Stimulated activated CD8-positive, alpha-beta memory T cell treated with anti-CD3 and anti-CD28 coated beads, Interleukin-12 subunit alpha, Interleukin-12 subunit beta, amount 100 ng/mL, for 4 hours (primary cell): Measurements from ENCODE around the gene RYR2.
"Not testable (repeated sequence)": the region's sequence is repeated elsewhere in the genome, so short reads cannot be mapped to it uniquely, and the experiment has no call there.

Experiments used
- DNase-seq: peaks from one replicate; pipeline ENCODE4 v3.0.0-alpha.2; 2020; ENCODE audit warnings: low read depth

Gene RYR2

DNA sequence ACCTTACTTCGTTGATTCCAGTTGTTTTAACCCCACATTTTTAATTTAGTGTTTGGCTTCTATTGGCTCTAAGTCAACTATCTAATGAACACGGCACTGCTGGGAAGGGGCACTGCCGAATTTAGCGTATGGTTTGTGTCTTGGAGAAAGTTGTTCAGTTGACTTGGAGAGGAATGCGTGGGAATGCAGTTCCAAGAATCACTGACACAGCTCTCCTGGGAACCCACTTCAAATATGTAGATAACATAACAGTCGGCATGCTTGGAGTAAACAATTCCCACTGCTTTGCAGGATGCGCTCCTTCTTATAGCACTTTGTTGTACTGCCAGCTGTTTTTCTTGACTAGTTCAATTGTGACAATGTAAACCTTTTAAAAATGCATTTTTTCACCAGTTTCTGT, 104.3 kb downstream of the RYR2 start:
- DNase-seq: no peak

DNA sequence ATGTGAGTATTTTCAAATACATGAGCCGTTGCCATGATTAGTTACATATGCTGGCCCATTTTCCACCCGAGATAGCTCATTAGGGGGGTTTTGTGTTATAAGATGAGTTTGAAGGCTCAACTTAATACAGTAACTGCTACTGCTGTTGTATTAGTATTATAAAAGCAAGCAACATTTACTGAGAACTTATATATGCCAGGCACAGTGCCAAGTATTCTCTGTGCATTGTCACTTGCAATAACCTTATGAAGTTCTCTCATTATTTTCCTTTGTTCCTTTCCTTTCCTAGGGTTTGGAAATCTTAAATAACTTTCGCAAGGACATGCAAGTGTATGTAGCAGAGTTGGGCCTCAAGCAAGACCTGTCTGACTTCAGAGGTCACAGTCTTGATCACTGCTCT, 107.9 kb downstream of the RYR2 start:
- no peak for DNase-seq

DNA sequence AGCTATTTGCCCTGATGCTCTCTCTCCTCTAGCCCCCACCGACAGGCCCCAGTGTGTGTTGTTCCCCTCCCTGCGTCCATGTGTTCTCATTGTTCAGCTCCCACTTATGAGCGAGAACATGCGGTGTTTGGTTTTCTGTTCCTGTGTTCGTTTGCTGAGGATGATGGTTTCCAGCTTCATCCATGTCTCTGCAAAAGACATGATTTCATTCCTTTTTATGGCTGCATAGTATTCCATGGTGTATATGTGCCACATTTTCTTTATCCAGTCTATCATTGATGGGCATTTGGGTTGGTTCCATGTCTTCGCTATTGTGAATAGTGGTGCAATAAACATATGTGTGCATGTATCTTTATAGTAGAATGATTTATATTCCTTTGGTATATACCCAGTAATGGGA, 110.0 kb downstream of the RYR2 start:
- DNase-seq: not testable (repeated sequence)

DNA sequence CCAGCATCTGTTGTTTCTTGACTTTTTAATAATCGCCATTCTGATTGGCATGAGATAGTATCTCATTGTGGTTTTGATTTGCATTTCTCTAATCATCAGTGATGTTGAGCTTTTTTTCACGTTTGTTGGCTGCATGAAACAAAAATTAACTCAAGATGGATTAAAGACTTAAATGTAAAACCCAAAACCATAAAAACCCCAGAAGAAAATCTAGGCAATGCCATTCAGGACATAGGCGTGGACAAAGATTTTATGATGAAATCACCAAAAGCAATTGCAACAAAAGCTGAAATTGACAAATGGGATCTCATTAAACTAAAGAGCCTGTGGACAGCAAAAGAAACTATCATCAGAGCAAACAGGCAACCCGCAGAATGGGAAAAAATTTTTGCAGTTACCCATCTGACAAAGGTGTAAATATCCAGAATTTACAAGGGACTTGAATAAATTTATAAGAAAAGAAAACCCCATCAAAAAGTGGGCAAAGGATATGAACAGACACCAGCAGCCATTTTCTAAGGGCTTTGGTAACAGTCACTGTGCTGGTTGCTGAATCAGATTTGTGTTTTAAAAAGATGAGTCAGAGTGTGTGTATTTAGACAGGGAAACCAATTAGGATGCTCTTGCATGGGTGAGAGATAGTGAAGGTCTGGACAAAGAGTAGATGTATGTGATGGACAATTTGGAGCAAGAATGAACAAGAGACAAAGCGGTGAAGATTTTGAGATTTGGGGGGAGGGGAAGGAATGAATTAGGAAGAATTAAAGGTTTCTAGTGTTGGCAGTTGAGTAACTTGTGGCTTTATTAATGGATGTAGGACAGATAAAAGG, 110.7 kb downstream of the RYR2 start:
- no peak for DNase-seq

DNA sequence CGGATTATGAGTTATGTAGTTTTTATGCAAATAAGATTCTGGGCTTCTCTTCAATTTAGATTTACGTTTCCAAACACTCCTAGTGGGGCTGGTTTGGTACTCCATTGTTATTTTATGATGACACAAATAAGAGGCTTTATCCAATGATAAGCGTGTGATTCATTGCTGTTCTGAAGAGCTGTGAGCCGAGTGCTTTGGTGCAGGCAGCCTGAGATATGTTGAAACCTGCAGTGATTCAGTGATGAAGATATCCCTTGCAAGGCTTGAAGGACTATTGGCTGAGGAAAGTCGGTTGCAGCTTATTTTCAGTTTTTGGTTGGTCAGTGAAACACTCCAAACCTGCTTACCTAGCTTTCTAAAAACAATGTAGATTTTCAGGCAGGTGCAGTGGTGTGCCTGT, 112.2 kb downstream of the RYR2 start:
- DNase-seq: no peak

DNA sequence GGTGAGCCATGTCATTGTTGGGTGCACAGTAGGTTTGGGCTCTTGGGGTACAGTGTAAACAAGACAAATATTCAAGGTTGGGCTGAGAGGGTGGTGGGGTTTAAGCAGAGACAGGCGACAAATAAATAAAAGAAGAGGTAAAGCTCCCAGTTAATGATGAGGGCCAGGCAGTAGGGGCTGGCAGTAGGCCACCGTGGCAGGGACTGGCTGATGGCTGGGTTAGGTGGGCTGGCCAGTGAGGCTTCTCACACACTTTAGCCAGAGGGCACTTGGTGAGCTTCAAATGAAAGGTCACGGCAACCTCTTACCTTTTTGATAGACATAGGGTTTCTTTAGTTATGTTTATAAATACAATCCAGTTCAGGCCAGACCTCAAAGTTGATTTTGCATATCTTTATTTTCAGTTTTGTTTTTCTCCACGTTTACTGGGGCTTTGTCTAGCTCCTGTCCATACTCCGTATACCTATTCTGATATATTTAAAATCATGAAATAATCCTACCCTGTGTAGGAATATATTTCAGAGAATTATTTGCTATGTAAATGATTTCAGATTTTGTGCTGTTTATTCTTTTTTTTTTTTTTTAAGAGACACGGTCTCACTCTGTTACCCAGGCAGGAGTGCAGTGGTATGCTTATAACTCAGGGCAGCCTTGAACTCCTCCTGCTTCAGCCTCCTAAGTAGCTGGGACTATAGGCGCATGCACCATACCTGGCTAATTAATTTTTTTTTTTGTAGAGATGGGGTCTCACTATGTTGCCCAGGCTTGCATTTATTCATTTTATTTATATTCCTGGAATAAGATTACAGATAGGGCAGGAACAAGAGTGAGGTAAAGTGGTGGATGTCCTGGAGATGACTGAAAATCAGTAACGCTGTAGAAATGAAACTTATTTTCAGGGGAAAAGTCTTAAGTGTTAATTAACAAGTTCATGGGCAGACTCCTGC, 122.7 kb downstream of the RYR2 start:
- DNase-seq: no peak

DNA sequence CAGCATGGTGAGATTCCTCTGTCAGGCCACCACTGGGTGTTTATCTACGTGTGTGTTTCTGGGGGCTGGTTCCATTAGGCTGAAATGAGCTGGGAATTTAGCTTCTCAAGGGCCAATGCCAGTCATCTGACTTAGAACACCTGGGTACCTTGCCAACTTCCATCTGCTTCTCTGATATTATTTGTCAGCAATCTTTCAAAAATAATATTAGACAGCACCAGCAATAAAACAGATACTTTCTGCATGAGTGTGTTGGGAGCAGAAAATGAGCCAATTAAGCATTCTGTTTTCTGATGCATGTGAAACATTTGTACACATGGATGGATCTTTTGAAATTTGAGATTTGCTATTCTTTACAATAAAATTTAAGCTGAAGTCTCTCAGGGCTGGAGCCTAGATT, 124.1 kb downstream of the RYR2 start:
- no peak for DNase-seq

DNA sequence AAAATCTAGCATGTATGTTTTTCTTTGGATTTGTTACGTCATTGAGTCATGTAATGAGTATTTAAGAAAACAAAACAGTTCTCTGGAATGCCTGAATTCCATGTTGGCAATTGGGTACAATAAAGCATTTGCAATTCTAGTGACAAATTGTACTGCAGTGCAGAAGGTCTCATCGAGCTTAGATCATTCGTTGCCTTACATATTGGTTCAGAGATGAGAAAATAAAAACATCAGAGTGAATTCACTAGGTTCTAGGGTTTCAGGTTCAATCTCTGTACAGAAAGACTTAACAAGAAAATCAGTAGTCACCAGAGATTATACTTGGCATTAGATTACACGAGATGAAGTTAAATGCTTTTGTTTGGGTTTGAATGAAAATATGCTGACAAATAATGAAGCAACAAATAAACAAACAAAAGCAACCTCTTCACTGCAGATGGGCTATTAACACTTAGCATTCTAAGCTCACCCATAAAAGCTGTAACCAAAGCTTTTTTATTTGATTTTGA, 124.7 kb downstream of the RYR2 start:
- DNase-seq: no peak

DNA sequence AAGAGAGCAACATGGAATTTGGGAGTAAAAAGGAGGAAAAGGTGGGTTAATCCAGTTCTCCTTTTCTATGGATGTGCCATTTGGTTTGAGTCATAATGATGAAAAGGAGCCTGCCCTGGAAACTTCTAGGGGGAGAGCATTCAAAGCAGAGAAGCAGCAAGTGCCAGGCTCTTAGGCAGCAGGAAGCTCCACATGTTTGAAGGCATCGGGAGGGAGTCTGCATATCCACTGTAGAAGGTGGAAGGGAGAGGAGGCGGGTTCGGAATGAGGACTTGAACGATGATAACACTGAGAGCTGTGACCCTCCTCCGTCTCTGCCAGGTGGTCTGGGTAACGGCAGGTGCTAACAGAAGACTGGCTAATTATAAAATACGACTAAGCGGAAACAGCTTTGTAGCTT, 128.2 kb downstream of the RYR2 start:
- no peak for DNase-seq

DNA sequence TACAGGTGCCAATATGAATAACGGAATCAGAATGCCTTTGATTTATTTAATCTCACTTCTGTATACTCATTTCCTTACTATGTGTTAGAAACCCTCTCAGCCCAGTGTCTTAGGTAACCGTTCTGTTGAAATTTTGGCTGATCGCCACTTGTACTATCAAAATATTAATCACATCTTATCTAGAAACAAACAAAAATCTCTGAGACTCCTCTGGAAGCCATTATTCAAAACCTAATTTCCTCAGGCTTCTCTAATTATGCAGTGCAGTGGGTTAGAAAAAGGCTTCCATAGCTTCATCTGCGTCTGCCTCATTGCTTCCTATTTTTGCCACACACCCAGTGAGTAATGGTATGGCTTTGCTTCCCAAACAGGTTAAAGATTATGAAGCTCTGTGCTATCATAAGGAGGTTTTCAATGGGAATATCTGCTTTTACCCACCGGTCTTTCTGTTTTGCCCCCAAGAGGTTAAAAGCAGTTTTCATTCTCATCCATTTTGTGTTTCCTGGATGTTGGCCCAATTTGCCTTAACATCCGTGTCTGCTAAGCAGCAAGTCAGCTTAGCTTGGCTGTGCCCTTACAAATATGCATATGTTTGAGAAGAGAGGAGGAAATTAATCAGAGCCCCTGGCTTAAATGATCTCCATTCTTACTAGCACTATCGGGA, 129.6 kb downstream of the RYR2 start:
- DNase-seq: no peak

DNA sequence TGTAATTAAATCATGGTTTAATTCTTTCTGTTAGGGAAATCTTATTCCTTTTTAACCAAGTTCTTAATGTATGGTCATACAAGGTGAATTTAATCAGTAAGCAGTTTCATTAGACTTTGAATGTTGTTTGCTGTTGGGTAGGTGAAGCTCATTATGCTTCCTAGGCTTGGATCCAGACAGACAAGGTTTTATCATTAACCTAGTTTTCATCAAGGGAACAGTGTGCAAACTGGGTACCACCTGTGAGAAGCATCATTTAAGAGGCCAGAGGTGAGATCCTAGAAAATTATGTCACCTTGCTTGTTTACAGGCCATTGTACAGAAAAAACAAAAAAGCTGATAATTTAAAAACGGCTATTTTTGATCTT, 130.1 kb downstream of the RYR2 start:
- no peak for DNase-seq

DNA sequence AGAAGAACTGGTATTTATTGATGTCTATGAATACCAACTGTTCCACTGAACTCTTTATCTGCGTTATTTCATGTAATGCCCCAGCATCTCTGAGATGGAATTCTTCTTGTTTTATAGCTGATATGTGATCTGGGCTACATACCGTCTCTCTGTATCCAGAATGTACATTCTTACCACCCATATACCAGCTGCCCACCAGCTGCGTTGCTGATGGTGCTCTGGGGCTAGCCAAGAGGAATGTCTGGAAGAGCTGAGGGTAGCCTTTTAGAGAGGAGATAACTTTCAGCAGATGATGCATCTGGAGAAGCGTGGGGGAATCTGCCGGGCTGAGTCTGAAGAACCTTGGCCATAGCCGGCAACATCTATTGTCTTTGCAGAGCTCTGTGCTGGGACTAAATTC, 137.5 kb downstream of the RYR2 start:
- no peak for DNase-seq

DNA sequence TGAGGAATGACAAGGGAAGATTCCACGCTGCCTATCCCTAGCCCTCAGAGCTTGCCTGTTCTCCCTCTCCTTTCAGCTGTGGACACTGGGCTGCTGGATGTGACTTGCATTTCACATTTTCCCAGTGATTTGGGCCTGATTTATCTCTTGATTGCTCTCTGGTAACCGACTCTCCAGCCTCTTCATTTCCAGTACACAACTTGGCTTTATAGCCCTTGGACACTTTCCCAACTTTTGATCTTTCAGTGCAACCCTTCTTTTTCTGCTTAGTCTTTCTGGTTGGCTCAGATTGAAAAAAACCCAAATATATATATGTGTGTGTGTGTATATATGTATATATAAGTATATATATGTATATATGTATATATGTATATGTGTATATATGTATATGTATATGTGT, 138.3 kb downstream of the RYR2 start:
- no peak for DNase-seq

DNA sequence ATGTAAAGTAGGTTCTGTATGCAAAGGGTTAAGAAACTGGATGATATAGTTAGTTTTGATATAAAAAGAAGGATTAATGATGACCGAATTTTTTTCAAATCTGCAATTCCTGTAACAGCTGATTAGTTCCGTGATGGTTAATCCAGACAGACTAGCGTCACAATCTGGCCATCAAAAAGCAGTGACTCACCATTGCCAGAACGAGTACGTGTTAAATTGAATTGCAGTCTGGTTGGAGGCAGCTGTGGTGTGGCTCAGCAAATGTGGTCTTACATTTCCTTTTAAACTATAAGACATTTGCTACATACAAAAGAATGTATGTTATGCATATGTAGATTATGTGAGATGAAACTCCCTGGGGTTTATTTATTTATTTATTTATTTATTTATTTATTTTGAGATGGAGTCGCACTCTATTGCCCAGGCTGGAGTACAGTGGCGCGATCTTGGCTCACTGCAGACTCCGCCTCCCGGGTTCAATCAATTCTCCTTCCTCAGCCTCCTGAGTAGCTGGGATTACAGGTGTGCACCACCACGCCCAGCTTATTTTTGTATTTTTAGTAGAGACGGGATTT, 139.8 kb downstream of the RYR2 start:
- DNase-seq: no peak

DNA sequence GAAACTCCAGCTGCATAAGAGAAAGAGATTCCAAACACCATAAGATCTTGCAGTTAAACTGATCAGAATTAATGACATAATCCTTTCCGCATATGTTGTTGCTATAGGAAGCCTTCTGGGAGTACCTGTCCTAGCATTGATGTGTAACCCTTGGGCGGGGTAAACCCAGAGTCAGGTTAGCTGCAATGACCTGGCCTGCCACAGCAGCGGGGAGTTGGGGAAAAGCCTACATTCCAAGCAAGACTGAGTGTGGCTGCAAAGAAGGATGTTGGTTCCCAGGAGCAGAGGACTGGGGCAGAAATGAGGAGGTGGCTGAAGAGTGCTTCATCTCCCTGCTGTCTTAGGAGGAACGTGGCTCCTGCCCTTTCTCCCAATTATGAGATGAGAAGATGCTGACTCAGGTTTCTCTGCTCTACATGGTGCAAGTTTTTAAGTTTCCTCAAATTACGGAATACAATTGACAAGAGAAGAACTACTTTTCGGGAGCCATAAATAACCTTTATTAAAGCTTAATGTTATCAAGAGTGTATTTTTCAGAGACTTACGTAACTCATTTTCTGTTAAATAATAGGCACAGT, 142.1 kb downstream of the RYR2 start:
- no peak for DNase-seq

DNA sequence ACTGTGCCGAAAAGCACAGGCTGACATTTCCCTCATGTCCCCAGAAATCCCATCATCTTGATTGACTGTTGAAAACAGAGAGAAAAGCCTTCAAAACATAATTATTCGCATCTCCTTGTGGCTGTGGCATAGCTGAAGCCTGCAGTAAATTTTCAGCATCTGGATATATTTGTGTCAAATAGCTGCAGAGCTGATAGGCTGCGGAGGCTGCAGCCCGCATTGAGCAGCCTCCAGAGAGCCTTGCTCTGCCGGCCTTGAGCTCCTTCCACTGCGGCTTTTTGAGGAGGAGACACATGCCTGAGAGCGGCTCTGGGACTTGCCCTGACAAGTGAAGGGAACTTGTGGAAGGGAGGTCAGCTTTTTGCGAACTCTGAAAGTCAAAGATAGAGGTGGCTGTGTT, 144.7 kb downstream of the RYR2 start:
- DNase-seq: no peak

DNA sequence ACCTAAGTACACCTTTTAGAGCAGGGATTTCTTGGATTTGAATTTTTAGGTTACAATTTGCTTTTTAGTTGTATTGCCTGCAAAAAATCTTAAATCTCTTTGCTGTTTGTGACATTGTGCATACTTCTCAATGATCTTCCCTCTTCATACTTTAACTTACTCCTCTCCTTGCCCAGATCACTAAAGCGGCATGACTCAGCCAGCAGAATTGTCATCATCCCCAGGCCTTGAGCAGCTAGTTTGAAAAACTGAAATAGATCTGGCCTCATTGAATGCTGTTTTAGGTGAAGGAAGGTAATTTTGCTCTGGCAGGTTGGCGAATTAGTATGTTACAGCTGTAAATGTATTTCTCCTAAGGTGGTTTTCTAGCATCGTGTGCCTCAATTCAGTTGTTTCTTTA, 145.9 kb downstream of the RYR2 start:
- no peak for DNase-seq

DNA sequence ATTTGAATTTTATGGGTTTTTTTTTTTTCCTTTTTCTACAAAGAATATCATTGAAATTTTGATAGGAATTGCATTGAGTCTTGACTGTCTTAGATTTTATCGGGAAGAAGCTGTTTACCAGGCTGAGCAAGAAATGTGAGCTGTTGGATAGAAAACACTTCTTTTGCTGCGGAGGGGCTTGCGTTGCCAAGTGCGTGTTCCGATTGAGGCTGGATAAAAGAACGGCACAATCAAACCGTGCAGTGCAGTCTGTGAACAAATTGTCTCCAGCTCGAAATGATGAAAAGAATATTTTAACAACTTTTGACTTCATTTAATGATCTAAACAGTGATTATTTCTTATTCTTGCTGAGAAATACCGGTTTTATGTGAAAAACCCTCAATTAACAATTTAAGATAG, 149.4 kb downstream of the RYR2 start:
- no peak for DNase-seq

DNA sequence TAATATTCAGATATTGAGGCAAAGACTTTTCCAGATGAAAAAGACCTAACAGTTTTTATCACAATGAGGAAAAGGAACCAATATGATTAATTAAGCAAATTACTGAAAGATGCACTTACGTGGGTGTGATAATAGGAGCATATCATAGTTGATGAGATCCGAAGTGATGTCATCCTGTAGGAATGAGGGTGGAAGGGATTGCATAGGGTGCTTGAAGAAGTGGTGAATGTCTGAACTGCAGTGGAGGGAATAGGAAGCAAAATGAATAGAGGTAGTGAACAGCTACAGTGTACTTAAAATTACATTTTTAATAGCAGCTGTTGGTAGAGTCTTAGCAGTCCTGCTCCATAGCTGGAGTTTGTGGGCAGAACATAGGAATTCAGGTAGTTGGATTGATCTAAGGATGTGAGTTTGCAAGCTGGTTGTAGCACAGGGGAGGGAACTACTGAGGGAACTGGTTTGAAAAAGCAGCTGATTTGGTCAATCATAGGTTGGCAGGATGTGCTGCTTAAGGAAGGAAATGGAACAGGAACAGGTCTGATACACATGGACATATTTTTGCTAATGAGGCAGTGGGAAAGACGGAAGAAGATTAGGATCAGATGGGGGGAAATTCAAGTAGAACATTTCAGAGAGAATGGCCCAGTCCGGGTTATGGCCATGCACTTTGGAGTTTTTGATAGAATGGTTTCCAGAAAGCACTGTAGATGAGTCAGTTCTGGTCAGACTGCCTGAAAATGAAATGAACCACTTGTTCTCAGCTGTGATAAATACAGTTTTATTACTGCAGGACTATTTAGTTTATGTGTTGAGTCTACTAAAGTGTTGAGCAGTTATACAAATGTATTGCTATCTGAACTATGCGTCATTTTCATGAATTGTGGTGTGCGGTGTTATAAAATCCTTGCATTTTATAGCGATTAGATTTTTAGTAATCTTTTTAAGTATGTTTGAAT, 155.8 kb downstream of the RYR2 start:
- DNase-seq: no peak

DNA sequence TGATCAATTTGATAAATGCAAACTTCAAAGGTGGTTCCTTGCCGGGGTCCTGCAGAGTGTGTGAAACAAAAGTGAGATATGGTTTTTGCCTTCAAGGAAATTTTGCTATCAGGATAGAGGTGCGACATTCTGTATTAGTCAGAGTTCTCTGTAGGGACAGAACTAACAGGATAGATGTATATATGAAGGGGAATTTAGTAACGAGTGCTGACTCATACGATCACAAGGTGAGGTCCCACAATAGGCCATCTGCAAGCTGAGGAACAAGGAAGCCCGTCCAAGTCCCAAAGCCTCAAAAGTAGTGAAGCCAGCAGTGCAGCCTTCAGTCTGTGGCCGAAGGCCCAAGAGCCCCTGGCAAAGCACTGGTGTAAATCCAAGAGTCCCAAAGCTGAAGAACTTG, 157.0 kb downstream of the RYR2 start:
- DNase-seq: no peak

DNA sequence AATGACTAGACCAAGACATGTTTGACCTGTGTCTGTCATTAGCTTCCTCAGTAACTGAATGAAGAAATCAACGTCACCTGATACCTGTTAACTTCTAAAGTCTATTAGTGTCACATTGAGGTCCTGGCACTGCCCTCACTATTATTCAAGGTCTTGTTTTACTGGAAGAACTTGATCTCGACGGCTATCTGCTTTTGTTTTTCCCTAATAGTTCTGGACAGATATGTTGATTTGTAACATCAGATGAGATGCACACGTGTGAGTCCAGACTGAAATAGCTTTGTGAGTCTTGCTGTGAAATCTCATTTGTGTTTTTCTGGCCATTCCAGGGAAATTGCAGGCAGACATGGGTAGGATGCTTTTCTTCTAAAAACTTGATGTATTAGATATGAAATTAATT, 159.2 kb downstream of the RYR2 start:
- no peak for DNase-seq
